Measurements from ENCODE around the gene MEF2B.
"Not testable (repeated sequence)": the region's sequence is repeated elsewhere in the genome, so short reads cannot be mapped to it uniquely, and the experiment has no call there.

DNA sequence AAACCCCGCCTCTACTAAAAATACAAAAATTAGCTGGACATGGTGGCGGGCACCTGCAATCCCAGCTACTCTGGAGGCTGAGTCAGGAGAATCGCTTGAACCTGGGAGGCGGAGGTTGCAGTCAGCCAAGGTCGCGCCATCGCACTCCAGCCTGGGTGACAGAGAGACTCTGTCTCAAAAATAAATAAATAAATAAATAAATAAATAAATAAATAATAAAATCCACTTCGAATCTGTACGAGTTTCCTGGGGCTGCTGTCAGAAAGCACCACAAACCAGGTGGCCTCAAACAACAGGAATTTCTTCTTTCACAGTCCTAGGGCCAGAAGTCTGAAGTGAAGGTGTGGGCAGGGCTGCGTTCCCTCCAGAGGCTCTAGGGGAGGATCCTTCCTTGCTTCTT, 67.5 kb downstream of the MEF2B start:
- not testable (repeated sequence) for TF ChIP-seq POLR2AphosphoS5 (IDR thresholded peaks at IDR 0.05); CTCF (IDR thresholded peaks at IDR 0.05 in 8 of 11, conservative IDR thresholded peaks at IDR 0.05 in 3 of 11); POLR2A (IDR thresholded peaks at IDR 0.05)

Data from spleen (tissue), 7 donors.